Osteoblast (primary cell): ENCODE results near the gene CDCA5. TPM values are rescaled to one million over a fixed set of nuclear protein-coding genes. Genes with fewer than 3 reads are reported as not detected.
A peak's percentile ranks its signal among the peaks of the same experiment; 100 is the strongest.

Experiments
- DNase-seq: peaks from one replicate; pipeline ENCODE4 v3.0.0; 2011; ENCODE audit warnings: low spot score, mixed read lengths; ENCODE audit not compliant: insufficient read length; ENCODE audit errors: missing footprints
- H2AFZ ChIP-seq: 2 replicates; pipeline ENCODE4 v1.6.0; 2011; ENCODE audit warnings: mild to moderate bottlenecking, low read length
- H3K27ac ChIP-seq: 2 replicates; pipeline ENCODE4 v1.5.1; 2011; ENCODE audit warnings: mild to moderate bottlenecking, low read depth, low read length, moderate library complexity
- H3K27me3 ChIP-seq: 2 replicates; pipeline ENCODE4 v1.6.0; 2012; ENCODE audit warnings: mild to moderate bottlenecking, control low read depth, inconsistent platforms, low read length, moderate library complexity; ENCODE audit not compliant: insufficient read depth
- H3K36me3 ChIP-seq: 2 replicates; pipeline ENCODE4 v1.5.1; 2011; ENCODE audit warnings: mild to moderate bottlenecking, low read length, control low read depth, moderate library complexity; ENCODE audit not compliant: insufficient read depth
- H3K4me1 ChIP-seq: 2 replicates; pipeline ENCODE4 v1.5.1; 2011; ENCODE audit warnings: mild to moderate bottlenecking, low read length, control low read depth, moderate library complexity; ENCODE audit not compliant: insufficient read depth
- H3K4me2 ChIP-seq: 2 replicates; pipeline ENCODE4 v1.6.0; 2011; ENCODE audit warnings: mild to moderate bottlenecking, low read length; ENCODE audit not compliant: insufficient read depth
- H3K4me3 ChIP-seq: fragments of 200-600 bp; sonication (generic); 3 replicates; pipeline ENCODE4 v1.5.1; 2012; ENCODE audit warnings: mild to moderate bottlenecking, low read length, inconsistent platforms; ENCODE audit not compliant: insufficient read depth
- H3K79me2 ChIP-seq: 2 replicates; pipeline ENCODE4 v1.6.0; 2012; ENCODE audit warnings: mild to moderate bottlenecking, low read length, control low read depth, inconsistent platforms; ENCODE audit not compliant: insufficient read depth
- H3K9me3 ChIP-seq: 2 replicates; pipeline ENCODE4 v1.5.1; 2011; ENCODE audit warnings: low read depth, low read length, control low read depth
- H4K20me1 ChIP-seq: 2 replicates; pipeline ENCODE4 v1.6.0; 2012; ENCODE audit warnings: mild to moderate bottlenecking, low read length, control low read depth; ENCODE audit not compliant: insufficient read depth
- total RNA-seq: library from RNA; depleted of rRNA; stranded (reverse); fragments of >200 nt; gene quantifications from 2 replicates; pipeline ENCODE4 v1.2.3, GENCODE V29; 2012
- TF ChIP-seq, protein P1 (sequence below): IDR thresholded peaks from 2 replicates; pipeline ENCODE4 v1.5.1; 2011; ENCODE audit warnings: mild to moderate bottlenecking, low read depth, low read length, moderate library complexity; ENCODE audit errors: extremely low read depth

Gene CDCA5
- total RNA-seq, 1 donor: 3.3 TPM

DNA sequence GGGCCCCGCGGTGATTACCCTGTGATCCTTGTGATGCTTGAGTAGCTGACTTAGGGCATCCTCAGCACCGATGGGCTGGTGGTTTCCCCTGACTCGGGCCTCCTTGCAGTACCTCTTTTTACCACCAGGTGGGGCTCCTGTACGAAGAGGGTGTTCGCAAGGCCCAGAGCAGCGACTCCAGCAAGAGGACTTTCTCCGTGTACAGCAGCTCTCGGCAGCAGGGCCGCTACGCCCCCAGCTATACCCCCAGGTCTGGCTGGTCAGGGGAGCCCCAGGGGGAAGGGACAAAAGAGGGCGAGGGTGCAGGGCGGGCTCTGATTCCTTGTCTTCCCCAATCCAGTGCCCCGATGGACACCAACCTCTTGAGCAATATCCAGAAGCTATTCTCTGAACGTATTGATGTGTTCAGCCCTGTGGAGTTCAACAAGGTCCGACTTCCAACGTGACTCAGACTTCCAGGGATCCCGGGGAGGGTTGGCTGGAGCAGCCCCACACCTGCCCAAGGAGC lies 26.6 kb upstream of the CDCA5 start:
- H3K27me3 ChIP-seq: no peaks in the 10 kb centered on the region
- no peaks in the 10 kb centered on the region for H3K9me3 ChIP-seq
- peaks cover 14% of the 10 kb centered on the region for H3K4me1 ChIP-seq
- H4K20me1 ChIP-seq: peaks cover 15% of the 10 kb centered on the region
- TF ChIP-seq, protein P1, sequence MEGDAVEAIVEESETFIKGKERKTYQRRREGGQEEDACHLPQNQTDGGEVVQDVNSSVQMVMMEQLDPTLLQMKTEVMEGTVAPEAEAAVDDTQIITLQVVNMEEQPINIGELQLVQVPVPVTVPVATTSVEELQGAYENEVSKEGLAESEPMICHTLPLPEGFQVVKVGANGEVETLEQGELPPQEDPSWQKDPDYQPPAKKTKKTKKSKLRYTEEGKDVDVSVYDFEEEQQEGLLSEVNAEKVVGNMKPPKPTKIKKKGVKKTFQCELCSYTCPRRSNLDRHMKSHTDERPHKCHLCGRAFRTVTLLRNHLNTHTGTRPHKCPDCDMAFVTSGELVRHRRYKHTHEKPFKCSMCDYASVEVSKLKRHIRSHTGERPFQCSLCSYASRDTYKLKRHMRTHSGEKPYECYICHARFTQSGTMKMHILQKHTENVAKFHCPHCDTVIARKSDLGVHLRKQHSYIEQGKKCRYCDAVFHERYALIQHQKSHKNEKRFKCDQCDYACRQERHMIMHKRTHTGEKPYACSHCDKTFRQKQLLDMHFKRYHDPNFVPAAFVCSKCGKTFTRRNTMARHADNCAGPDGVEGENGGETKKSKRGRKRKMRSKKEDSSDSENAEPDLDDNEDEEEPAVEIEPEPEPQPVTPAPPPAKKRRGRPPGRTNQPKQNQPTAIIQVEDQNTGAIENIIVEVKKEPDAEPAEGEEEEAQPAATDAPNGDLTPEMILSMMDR: peak; percentile 96
- peak overlapping the region; percentile 30 for H3K4me3 ChIP-seq
- H2AFZ ChIP-seq: peak overlapping the region; percentile 6
- peak overlapping the region; percentile 42 for H3K4me2 ChIP-seq
- H3K27ac ChIP-seq: no peak overlapping the region
- H3K36me3 ChIP-seq: peaks cover 3% of the 10 kb centered on the region
- H3K79me2 ChIP-seq: peaks cover 9% of the 10 kb centered on the region
- peak; percentile 99 for DNase-seq

DNA sequence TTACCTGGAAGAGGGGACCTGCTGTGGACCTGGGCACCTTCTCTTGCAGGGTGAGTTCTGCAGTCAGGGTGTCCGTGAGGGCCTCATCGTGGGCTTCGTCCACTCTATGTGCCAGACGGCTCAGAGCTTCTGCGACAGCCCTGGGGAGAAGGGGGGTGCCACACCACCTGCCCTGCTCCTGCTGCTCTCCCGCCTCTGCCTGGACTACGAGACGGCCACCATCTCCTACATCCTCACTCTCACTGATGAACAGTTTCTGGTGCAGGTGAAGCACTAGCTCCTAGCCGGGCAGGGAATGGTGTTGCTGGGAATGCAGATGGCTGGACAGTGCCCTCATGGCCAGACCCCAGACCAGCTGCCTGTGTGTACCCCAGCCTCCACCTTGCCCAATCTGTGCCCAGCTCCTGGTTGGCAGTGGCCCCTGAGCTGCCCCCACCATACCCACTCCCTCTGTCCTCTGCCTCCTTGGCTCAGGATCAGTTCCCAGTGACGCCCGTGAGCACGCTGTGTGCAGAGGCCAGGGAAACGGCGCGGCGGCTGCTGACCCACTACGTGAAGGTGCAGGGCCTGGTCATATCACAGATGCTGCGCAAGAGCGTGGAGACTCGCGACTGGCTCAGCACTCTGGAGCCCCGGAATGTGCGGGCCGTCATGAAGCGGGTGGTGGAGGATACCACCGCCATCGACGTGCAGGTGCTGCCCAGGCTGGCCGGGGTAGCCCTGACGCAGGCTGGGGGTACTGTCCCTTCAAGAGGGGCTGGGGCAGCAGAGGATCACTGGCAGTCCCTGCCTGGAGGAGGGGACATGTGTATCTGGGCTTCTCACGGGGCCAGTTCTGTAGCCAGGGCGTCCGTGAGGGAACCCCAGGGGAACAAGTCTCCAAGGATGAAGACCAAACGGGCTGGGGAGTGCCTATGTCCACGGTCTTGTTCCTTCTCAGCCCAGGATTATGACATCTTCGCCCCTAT lies 25.7 kb upstream of the CDCA5 start:
- Histone ChIP-seq H3K4me2 (no peak overlapping the region), H3K79me2 (peaks cover 9% of the 10 kb centered on the region), H3K4me1 (peaks cover 14% of the 10 kb centered on the region), H3K4me3 (no peak overlapping the region), H3K27ac (no peak overlapping the region), H2AFZ (no peak overlapping the region), H3K27me3 (no peaks in the 10 kb centered on the region), H3K36me3 (peaks cover 3% of the 10 kb centered on the region), H3K9me3 (no peaks in the 10 kb centered on the region), H4K20me1 (peaks cover 15% of the 10 kb centered on the region)
- no peak for DNase-seq
- TF ChIP-seq, protein P1: no peak

DNA sequence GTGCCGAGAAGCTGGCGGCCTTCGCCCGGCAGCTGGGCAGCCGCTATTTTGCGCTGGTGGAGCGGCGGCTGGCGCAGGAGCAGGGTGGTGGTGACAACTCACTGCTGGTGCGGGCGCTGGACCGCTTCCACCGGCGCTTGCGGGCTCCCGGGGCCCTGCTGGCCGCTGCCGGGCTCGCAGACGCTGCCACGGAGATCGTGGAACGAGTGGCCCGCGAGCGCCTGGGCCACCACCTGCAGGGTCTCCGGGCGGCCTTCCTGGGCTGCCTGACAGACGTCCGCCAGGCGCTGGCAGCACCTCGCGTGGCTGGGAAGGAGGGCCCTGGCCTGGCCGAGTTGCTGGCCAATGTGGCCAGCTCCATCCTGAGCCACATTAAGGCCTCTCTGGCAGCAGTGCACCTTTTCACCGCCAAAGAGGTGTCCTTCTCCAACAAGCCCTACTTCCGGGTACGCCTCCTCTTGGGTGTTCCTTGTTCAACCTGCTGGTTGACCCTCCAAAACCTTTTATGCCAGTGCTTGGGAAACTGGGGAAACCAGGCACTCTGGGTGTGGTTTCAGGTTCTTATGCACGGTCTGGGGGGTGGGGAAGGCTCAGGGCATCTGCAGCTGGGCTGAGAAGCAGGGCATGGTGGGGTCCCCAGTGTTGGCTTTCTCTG lies 24.8 kb upstream of the CDCA5 start:
- H3K4me3 ChIP-seq: no peak overlapping the region
- H3K27me3 ChIP-seq: no peaks in the 10 kb centered on the region
- no peak overlapping the region for H3K4me2 ChIP-seq
- H3K36me3 ChIP-seq: peaks cover 3% of the 10 kb centered on the region
- H3K79me2 ChIP-seq: peaks cover 13% of the 10 kb centered on the region
- no peaks in the 10 kb centered on the region for H3K9me3 ChIP-seq
- DNase-seq: no peak
- H4K20me1 ChIP-seq: peaks cover 15% of the 10 kb centered on the region
- peaks cover 14% of the 10 kb centered on the region for H3K4me1 ChIP-seq
- TF ChIP-seq, protein P1: no peak
- H2AFZ ChIP-seq: no peak overlapping the region
- H3K27ac ChIP-seq: no peak overlapping the region
